Kidney (tissue), 14 donors: ENCODE results near the gene ACP1. TPM values are rescaled to one million over a fixed set of nuclear protein-coding genes. Genes with fewer than 3 reads are reported as not detected.

Experiments
- DNase-seq, 5 donors: peaks; one replicate each; pipeline ENCODE4 v3.0.0-alpha.2; 2013 to 2020
- FAIRE-seq: peaks from 2 replicates; lab custom pipeline; 2012; peaks lifted over from hg19 to GRCh38; lab: Jason Lieb, UNC
- H3K27ac ChIP-seq, 2 donors: one replicate each; pipeline ENCODE4 v1.7.0; 2013; ENCODE audit warnings: low read depth in 2 of 2, low read length in 2 of 2, inconsistent platforms in 1 of 2
- H3K27me3 ChIP-seq: one replicate; pipeline ENCODE4 v1.7.1; 2013; ENCODE audit warnings: low read length, inconsistent platforms; ENCODE audit not compliant: control insufficient read depth, insufficient read depth
- H3K36me3 ChIP-seq, 3 donors: one replicate each; pipeline versions ENCODE4 v1.7.0 to v1.7.1; 2013; ENCODE audit warnings: low read length in 3 of 3, control low read depth in 1 of 3, inconsistent platforms in 1 of 3; ENCODE audit not compliant: insufficient read depth in 3 of 3, control insufficient read depth in 2 of 3
- H3K4me1 ChIP-seq, 3 donors: one replicate each; pipeline versions ENCODE4 v1.7.0 to v1.7.1; 2013; ENCODE audit warnings: low read length in 3 of 3, inconsistent platforms in 1 of 3, low read depth in 1 of 3; ENCODE audit not compliant: control insufficient read depth in 2 of 3, insufficient read depth in 2 of 3
- H3K4me3 ChIP-seq, 3 donors: one replicate each; pipeline versions ENCODE4 v1.7.0 to v1.8.1; 2013; ENCODE audit warnings: low read length in 3 of 3, control low read depth in 1 of 3, inconsistent platforms in 1 of 3
- H3K9ac ChIP-seq, 3 donors: one replicate each; pipeline versions ENCODE4 v1.7.0 to v1.7.1; 2013; ENCODE audit warnings: low read length in 3 of 3, control low read depth in 1 of 3, inconsistent platforms in 1 of 3
- H3K9me3 ChIP-seq, 3 donors: one replicate each; pipeline versions ENCODE4 v1.7.0 to v1.7.1; 2013; ENCODE audit warnings: low read length in 3 of 3, control low read depth in 1 of 3, inconsistent platforms in 1 of 3; ENCODE audit not compliant: control insufficient read depth in 2 of 3, insufficient read depth in 1 of 3
- intact Hi-C: fragments of 100-400 bp; cut with DNase I; formaldehyde crosslinking; loops from one replicate; pipeline ENCODE4 v1.11.1; 2022
- polyA plus RNA-seq: library from polyadenylated mRNA; stranded (reverse); fragments of 350-450 nt; fragmentation: Illumina TruSeq; extraction: RNeasy Lipid Tissue Mini Kit (QIAGEN cat#74804); gene quantifications from one replicate; pipeline ENCODE4 v1.2.3, GENCODE V29; 2014; ENCODE audit warnings: low read depth, low replicate concordance; ENCODE audit not compliant: insufficient read depth
- total RNA-seq: library from RNA; stranded (reverse); fragmentation: NEBNext Ultra II Directional; extraction: Animal tissue kit (Norgen Biotek cat#: 25700); gene quantifications from one replicate; pipeline ENCODE4 v1.2.1, GENCODE V29; 2021
- TF ChIP-seq, protein P1 (sequence below): IDR thresholded peaks from 3 replicates; pipeline ENCODE4 v1.5.1; 2012; ENCODE audit warnings: mild to moderate bottlenecking, moderate library complexity, borderline replicate concordance; ENCODE audit not compliant: insufficient read depth; ENCODE audit errors: extremely low read depth
- donor health status: control.
- donor health status: control.
- donor health status: control.
- donor health status: control.
- donor health status: control.
- donor health status: DM: yes; HTN: yes; CAD: no.
- donor health status: Normal renal cell carcinoma (clear cell type).

ACP1 gene
- total and polyA plus RNA-seq, 2 donors from 2014 or later = 75.1 to 122 TPM

DNA sequence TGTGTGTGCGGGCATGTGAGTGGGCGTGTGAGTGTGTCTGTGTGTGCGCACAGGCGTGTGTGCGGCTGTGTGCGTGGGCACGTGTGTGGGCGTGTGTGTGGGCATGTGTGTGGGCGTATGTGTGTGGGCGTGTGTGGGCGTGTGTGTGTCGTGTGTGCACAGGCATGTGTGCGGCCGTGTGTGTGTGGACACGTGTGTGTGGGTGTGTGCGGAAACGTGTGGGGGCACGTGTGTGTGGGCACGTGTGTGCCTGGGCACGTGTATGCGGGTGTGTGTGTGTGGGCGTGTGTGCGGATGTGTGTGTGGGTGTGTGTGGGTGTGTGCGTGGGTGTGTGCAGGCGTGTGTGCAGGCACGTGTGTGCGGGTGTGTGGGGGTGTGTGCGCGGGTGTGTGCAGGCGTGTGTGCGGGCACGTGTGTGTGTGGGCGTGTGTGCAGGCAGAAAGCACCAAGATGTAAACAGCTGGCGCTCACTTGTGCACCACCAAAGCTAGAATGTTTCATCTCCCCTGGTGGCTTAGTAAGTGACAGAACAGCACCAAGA lies 54.4 kb downstream of the ACP1 start:
- Histone ChIP-seq H3K4me1 (no peaks in the 10 kb centered on the region), H3K9me3 (no peaks in the 10 kb centered on the region), H3K27ac (no peak overlapping the region), H3K4me3 (no peak overlapping the region), H3K36me3 (no peaks in the 10 kb centered on the region), H3K27me3 (no peaks in the 10 kb centered on the region), H3K9ac (no peak overlapping the region)
- DNase-seq (peak in 1 of 5 donors; percentile 56), FAIRE-seq (no peak)
- TF ChIP-seq, protein P1, sequence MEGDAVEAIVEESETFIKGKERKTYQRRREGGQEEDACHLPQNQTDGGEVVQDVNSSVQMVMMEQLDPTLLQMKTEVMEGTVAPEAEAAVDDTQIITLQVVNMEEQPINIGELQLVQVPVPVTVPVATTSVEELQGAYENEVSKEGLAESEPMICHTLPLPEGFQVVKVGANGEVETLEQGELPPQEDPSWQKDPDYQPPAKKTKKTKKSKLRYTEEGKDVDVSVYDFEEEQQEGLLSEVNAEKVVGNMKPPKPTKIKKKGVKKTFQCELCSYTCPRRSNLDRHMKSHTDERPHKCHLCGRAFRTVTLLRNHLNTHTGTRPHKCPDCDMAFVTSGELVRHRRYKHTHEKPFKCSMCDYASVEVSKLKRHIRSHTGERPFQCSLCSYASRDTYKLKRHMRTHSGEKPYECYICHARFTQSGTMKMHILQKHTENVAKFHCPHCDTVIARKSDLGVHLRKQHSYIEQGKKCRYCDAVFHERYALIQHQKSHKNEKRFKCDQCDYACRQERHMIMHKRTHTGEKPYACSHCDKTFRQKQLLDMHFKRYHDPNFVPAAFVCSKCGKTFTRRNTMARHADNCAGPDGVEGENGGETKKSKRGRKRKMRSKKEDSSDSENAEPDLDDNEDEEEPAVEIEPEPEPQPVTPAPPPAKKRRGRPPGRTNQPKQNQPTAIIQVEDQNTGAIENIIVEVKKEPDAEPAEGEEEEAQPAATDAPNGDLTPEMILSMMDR = no peak
- intact Hi-C loops = no loop called here

DNA sequence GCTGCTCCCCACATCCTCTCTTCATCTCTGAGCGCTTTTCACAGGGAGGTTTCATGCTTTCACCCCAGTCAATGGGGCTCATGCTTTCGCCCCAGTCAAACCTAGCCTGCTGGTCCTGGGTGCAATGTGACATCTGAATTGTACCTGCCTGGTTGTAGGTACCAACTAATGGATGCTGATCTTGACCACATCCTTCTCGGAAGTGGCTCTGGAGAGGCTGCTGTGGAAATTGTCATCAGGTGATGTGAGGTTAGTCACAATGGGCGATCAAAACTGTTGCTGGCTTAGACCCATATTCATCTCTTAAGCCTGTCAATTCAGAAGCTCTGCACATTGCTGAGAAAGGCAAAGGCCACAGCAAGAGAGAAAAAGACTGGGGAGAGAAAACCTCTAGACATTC lies 55.8 kb downstream of the ACP1 start:
- no peaks in the 10 kb centered on the region for H3K36me3 ChIP-seq
- intact Hi-C loops = no loop called here
- TF ChIP-seq, protein P1 = no peak
- H3K9me3 ChIP-seq = no peaks in the 10 kb centered on the region
- DNase-seq (no peak), FAIRE-seq (no peak)
- no peak overlapping the region for H3K4me3 ChIP-seq
- no peaks in the 10 kb centered on the region for H3K4me1 ChIP-seq
- no peak overlapping the region for H3K27ac ChIP-seq
- no peaks in the 10 kb centered on the region for H3K27me3 ChIP-seq
- no peak overlapping the region for H3K9ac ChIP-seq

DNA sequence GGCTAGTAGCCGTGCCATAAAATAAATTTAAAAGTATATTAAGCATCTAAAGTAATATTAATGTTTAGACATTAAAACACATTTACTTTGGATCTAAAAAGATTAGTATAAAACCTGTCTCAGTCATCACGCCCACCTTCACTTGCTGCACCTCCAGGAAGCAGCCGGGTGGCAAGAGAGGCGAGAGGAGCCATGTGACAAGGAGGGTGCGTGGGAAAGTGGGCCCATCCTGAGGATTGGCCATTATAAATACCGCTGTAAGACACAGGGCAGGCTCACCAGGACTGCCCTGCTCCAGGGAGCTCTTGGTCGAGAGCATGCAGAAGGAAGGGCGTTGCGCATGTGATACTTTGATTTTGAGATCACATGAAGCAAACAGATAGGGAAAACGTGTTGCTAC lies 57.6 kb downstream of the ACP1 start:
- TF ChIP-seq, protein P1 = no peak
- H3K4me3 ChIP-seq = no peak overlapping the region
- intact Hi-C loops = no loop called here
- no peaks in the 10 kb centered on the region for H3K27me3 ChIP-seq
- no peak for DNase-seq
- FAIRE-seq = no peak
- no peaks in the 10 kb centered on the region for H3K9me3 ChIP-seq
- no peaks in the 10 kb centered on the region for H3K36me3 ChIP-seq
- no peaks in the 10 kb centered on the region for H3K4me1 ChIP-seq
- no peak overlapping the region for H3K9ac ChIP-seq
- H3K27ac ChIP-seq = no peak overlapping the region

DNA sequence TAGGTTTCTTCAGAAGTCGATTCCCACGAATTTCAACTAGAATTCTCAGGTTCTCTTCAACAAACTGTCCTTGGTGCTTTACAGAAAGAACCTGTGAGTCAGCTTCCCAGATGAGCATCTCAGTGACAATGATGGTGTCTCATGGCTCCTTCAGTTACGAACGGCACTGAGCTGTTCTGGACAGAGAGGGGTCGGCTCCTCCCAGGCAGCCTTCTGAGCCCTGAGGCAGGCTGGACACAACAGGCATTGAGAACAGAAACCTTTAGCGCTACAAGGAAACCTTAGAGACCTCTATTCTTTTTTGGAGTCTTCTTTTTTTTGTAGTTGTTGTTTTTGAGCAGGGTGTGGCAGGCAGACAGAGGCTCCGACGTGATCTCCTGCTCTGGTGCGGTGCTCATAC lies 58.3 kb downstream of the ACP1 start:
- Histone ChIP-seq H3K9me3 (no peaks in the 10 kb centered on the region), H3K27ac (no peak overlapping the region), H3K4me1 (no peaks in the 10 kb centered on the region), H3K9ac (no peak overlapping the region), H3K36me3 (no peaks in the 10 kb centered on the region), H3K4me3 (no peak overlapping the region), H3K27me3 (no peaks in the 10 kb centered on the region)
- FAIRE-seq (no peak), DNase-seq (no peak)
- TF ChIP-seq, protein P1 = no peak
- intact Hi-C loops = no loop called here
